GM19025 (cell line): ENCODE data around the gene GJA4.

Experiments used
- ATAC-seq: cut with Tn5 transposase; IDR thresholded peaks from one replicate; pipeline ENCODE4 v1.9.1; 2021; ENCODE audit warnings: mild to moderate bottlenecking, low read depth, moderate library complexity; ENCODE audit not compliant: unreplicated experiment

Gene GJA4

DNA sequence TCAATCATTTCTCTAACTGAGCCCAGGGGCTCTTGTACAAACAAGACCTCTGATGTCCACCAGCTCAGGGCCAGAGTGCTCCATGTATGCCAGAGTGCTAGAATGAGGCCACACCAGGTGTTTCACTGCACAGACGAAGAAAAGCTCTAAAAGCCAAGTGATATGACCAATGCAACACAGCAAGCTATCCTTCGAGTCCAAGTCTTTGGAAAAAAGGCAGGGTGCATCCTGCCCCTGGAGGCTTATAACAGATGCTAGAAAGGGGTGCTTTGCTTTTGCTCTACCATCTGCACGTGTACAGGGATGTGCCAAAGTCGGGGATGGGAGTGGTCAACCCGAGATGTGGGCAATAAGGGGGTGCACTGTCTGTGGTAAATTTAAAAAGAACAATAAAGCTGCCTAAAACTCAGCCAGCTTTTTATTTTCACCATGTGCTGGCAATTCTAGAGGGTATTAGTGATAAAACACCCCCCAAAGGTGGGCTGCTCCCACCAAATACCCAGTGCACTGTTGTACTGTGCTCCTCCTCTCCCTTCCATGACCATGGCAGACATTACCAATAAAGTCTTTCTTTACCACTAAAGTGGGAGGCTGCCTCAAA is 34.6 kb downstream of the GJA4 start:
- ATAC-seq: no peak

DNA sequence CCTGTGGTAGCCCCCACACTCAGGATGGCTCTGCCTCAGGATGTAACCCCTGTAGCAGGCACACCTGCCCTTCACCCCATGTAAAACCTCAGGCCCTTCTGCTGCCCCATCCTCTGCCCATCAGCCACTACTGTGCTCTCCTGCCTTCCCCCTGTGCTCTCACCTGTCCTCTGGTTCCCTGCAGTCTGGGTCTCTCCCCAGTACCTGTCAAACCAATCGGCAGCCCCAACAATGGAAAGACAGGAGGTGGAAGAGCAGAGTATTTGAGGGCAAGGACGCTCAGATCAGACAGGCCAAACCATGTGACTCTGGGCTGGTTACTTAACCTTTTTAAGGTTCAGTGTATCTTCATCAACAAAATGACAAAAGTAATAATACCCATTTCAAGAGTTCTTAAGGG is 35.8 kb downstream of the GJA4 start:
- ATAC-seq: no peak

DNA sequence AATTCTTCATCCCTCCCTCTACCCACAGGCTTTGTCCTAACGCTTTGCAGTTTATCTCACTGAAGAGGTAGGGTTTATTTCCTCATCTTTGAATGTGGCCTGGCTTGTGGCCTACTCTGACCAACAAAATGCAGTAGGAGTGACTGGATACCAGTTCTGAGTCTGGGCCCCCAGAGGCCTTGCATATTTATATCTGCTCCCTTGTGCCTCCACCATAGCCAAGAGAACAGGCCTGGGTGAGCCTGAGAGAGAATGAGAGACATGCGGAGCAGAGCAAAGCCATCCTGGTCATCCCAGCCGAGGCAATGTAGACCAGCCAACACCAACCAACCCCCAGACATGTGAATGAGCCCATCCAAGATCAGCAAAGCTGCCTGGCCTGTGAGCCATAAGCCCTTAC is 36.5 kb downstream of the GJA4 start:
- no peak for ATAC-seq

DNA sequence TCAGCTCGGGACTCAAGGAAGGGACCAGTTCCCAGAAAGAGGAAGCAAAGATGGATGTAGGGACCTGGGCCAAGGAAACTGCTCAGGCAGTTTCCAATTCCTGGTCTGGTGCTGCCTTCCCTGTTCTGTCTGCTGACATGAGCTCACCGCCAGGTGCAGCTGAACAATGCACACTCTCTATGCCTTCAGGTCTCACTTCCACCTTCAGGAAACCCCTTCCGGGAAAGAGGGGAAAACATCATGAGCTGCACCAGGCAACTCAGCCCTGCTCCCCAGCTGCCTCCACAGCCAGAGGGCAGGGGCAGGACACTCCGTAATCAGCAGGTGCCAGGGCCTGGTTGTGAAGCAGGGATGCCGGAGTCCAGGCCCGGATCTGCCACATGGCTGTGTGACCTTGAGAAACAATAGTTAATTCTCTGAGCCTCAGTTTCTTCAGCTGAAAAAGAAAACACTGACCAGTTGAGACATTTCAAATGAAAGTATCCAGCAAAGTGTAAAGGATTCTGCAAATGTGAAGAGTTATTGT is 39.0 kb downstream of the GJA4 start:
- no peak for ATAC-seq

DNA sequence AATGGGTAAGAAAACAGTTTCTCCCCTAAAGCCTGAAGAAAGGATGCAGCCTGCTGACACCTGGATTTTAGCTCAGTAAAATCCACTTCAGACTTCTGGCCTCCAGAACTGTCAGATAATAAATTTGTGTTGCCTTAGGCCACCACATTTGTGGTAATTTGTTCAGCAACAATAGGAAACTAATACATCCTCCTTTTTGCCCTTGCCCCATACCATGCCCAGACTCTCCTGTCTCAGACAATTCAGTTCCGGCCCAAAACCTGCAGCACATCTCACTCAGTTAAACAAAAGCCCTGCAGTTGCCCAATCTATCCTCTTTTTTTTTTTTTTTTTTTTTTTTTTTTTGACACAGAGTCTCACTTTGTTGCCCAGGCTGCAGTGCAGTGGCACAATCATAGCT is 40.9 kb downstream of the GJA4 start:
- ATAC-seq: no peak

GRCh38 chr1:34839526-34840305 is 46.9 kb downstream of the GJA4 start:
- no peak for ATAC-seq

GRCh38 chr1:34840426-34840825 is 47.6 kb downstream of the GJA4 start:
- no peak for ATAC-seq

- ATAC-seq: no peak
Observed at GRCh38 chr1:34842073-34842472, 49.3 kb downstream of the GJA4 start.

GRCh38 chr1:34842952-34843371 is 50.2 kb downstream of the GJA4 start:
- no peak for ATAC-seq

GRCh38 chr1:34843392-34844251 is 50.8 kb downstream of the GJA4 start:
- no peak for ATAC-seq

DNA sequence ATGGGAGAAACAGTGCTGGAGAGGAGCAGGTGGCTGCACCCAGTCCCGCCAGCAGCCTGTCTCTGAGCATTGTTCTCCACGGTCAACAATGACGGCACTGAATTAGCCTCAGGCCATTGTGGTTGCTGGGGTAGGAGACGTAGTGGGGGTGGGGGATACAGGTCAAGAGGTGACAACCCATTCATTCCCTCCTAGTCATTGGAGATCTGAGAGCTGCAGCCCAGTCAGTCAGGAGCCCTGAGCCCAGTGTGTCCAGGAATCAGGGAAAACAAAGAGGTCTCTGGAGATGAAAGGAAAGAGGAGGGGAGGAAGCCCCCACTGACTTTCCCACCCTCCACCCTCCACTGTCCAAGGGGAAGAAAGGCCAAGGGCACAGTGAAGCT is 51.4 kb downstream of the GJA4 start:
- no peak for ATAC-seq
